H9 (cell line): ENCODE measurements around the gene ACOX3. TPM values are rescaled to one million over a fixed set of nuclear protein-coding genes. Genes with fewer than 3 reads are reported as not detected.
A peak's percentile ranks its signal among the peaks of the same experiment; 100 is the strongest.

ENCODE experiments used
- DNase-seq: peaks from one replicate; pipeline ENCODE4 v3.0.0-alpha.2; 2017
- H2AFZ ChIP-seq: one replicate; pipeline ENCODE4 v1.6.1; 2013; ENCODE audit warnings: mild to moderate bottlenecking, low read length, control low read depth, moderate library complexity
- H2AK5ac ChIP-seq: 2 replicates; pipeline ENCODE4 v1.6.1; 2013; ENCODE audit warnings: low read length, control low read depth, mixed read lengths; ENCODE audit not compliant: insufficient read length
- H2BK120ac ChIP-seq: one replicate; pipeline ENCODE4 v1.6.1; 2013; ENCODE audit warnings: low read depth, mild to moderate bottlenecking, low read length, control low read depth, inconsistent platforms; ENCODE audit not compliant: poor library complexity, severe bottlenecking
- H2BK12ac ChIP-seq: 2 replicates; pipeline ENCODE4 v1.6.1; 2013; ENCODE audit warnings: low read length, control low read depth, mixed read lengths, low read depth; ENCODE audit not compliant: insufficient read length
- H2BK15ac ChIP-seq: 2 replicates; pipeline ENCODE4 v1.6.1; 2013; ENCODE audit warnings: low read depth, low read length, control low read depth
- H2BK20ac ChIP-seq: one replicate; pipeline ENCODE4 v1.6.1; 2013; ENCODE audit warnings: low read depth, mild to moderate bottlenecking, low read length, control low read depth, inconsistent platforms; ENCODE audit not compliant: poor library complexity, severe bottlenecking
- H2BK5ac ChIP-seq: 2 replicates; pipeline ENCODE4 v1.6.1; 2013; ENCODE audit warnings: low read length, control low read depth, mixed read lengths; ENCODE audit not compliant: insufficient read length
- H3K14ac ChIP-seq: 2 replicates; pipeline ENCODE4 v1.6.1; 2013; ENCODE audit warnings: low read length, control low read depth; ENCODE audit not compliant: insufficient read depth
- H3K18ac ChIP-seq: 2 replicates; pipeline ENCODE4 v1.6.1; 2013; ENCODE audit warnings: low read depth, mild to moderate bottlenecking, mixed read lengths, low read length, control low read depth; ENCODE audit not compliant: insufficient read length
- H3K23ac ChIP-seq: 2 replicates; pipeline ENCODE4 v1.6.1; 2013; ENCODE audit warnings: low read length, control low read depth, mixed read lengths, low read depth; ENCODE audit not compliant: insufficient read length
- H3K23me2 ChIP-seq: 2 replicates; pipeline ENCODE4 v1.6.1; 2013; ENCODE audit warnings: low read depth, mild to moderate bottlenecking, mixed read lengths, low read length, control low read depth; ENCODE audit not compliant: insufficient read length, poor library complexity, severe bottlenecking
- H3K27ac ChIP-seq: 2 replicates; pipeline ENCODE4 v1.5.1; 2013; ENCODE audit warnings: low read length, control low read depth, mixed read lengths, low read depth; ENCODE audit not compliant: insufficient read length
- H3K27me3 ChIP-seq: 2 replicates; pipeline ENCODE4 v1.6.1; 2013; ENCODE audit warnings: low read length, control low read depth, inconsistent platforms; ENCODE audit not compliant: insufficient read depth
- H3K4ac ChIP-seq: 2 replicates; pipeline ENCODE4 v1.6.1; 2013; ENCODE audit warnings: low read depth, mild to moderate bottlenecking, control low read depth, inconsistent platforms, low read length, moderate library complexity
- H3K4me1 ChIP-seq: 2 replicates; pipeline ENCODE4 v1.6.1; 2013; ENCODE audit warnings: low read length, control low read depth, inconsistent platforms; ENCODE audit not compliant: insufficient read depth
- H3K4me2 ChIP-seq: 2 replicates; pipeline ENCODE4 v1.6.1; 2013; ENCODE audit warnings: low read length, control low read depth, mixed read lengths; ENCODE audit not compliant: insufficient read length, insufficient read depth
- H3K56ac ChIP-seq: 2 replicates; pipeline ENCODE4 v1.6.1; 2013; ENCODE audit warnings: low read depth, mild to moderate bottlenecking, mixed read lengths, low read length, control low read depth; ENCODE audit not compliant: insufficient read length
- H3K79me1 ChIP-seq: 2 replicates; pipeline ENCODE4 v1.6.1; 2013; ENCODE audit warnings: low read depth, mild to moderate bottlenecking, moderate library complexity, low read length, control low read depth, inconsistent platforms; ENCODE audit not compliant: insufficient read depth, poor library complexity, severe bottlenecking
- H3K79me2 ChIP-seq: 2 replicates; pipeline ENCODE4 v1.6.1; 2013; ENCODE audit warnings: low read length, control low read depth, inconsistent platforms; ENCODE audit not compliant: insufficient read depth
- H3K9ac ChIP-seq: 2 replicates; pipeline ENCODE4 v1.6.1; 2013; ENCODE audit warnings: low read length, control low read depth, mixed read lengths; ENCODE audit not compliant: insufficient read length; ENCODE audit errors: extremely low read depth
- H3K9me3 ChIP-seq: one replicate; pipeline ENCODE4 v1.6.1; 2013; ENCODE audit warnings: low read depth, low read length, inconsistent platforms; ENCODE audit not compliant: control insufficient read depth
- H3T11ph ChIP-seq: one replicate; pipeline ENCODE4 v1.6.1; 2013; ENCODE audit warnings: mild to moderate bottlenecking, low read length, control low read depth, inconsistent platforms
- H4K20me1 ChIP-seq: one replicate; pipeline ENCODE4 v1.6.1; 2013; ENCODE audit not compliant: control insufficient read depth, insufficient read length, insufficient read depth
- H4K5ac ChIP-seq: 2 replicates; pipeline ENCODE4 v1.6.1; 2013; ENCODE audit warnings: low read depth, mild to moderate bottlenecking, mixed read lengths, low read length, control low read depth; ENCODE audit not compliant: insufficient read length
- H4K8ac ChIP-seq: replicated peaks from 2 replicates; pipeline ENCODE4 v1.6.1; 2013; ENCODE audit warnings: low read length, control low read depth, mixed read lengths, low read depth; ENCODE audit not compliant: insufficient read length
- H4K91ac ChIP-seq: 2 replicates; pipeline ENCODE4 v1.6.1; 2013; ENCODE audit warnings: low read depth, mild to moderate bottlenecking, moderate library complexity, mixed read lengths, low read length, control low read depth; ENCODE audit not compliant: insufficient read length
- H3K27ac Mint-ChIP-seq, 3 experiments: 2 replicates in 2 of 3; 3 replicates in 1 of 3; pipeline ENCODE4 v1.8.0; 2020 to 2021; ENCODE audit warnings: mixed read lengths in 3 of 3, mild to moderate bottlenecking in 1 of 3, moderate library complexity in 1 of 3
- H3K27me3 Mint-ChIP-seq: 2 replicates; pipeline ENCODE4 v1.8.0; 2021; ENCODE audit warnings: low read depth, mild to moderate bottlenecking, moderate library complexity, mixed read lengths
- H3K36me3 Mint-ChIP-seq, 3 experiments: 2 replicates in 2 of 3; 3 replicates in 1 of 3; pipeline ENCODE4 v1.8.0; 2020 to 2021; ENCODE audit warnings: low read depth in 3 of 3, mixed read lengths in 3 of 3; ENCODE audit not compliant: insufficient read depth in 1 of 3
- H3K4me1 Mint-ChIP-seq, 2 experiments: 2 replicates each; pipeline ENCODE4 v1.8.0; 2020; ENCODE audit warnings: mixed read lengths in 2 of 2
- H3K4me3 Mint-ChIP-seq, 2 experiments: 2 replicates in 1 of 2; 3 replicates in 1 of 2; pipeline ENCODE4 v1.8.0; 2020 to 2021; ENCODE audit warnings: mild to moderate bottlenecking in 2 of 2, mixed read lengths in 2 of 2, moderate library complexity in 1 of 2
- H3K9me3 Mint-ChIP-seq, 2 experiments: 2 replicates in 1 of 2; 3 replicates in 1 of 2; pipeline ENCODE4 v1.8.0; 2020; ENCODE audit warnings: mild to moderate bottlenecking in 2 of 2, mixed read lengths in 2 of 2, moderate library complexity in 1 of 2
- WGBS: extraction: QIAGEN DNeasy Blood & Tissue Kit; methylation state at CpG from one replicate; pipeline ENCODE4 v1.1.7; 2013; ENCODE audit warnings: missing lambda C conversion rate, low lambda C conversion rate, mixed read lengths; ENCODE audit not compliant: insufficient read length; ENCODE audit errors: extremely low coverage; 5-methylcytosine and 5-hydroxymethylcytosine counted together
- total RNA-seq: library from RNA; stranded (reverse); gene quantifications from 2 replicates; pipeline ENCODE4 v1.2.1, GENCODE V29; 2021
- TF ChIP-seq, protein P1 (sequence below): fragments of 200-600 bp; sonication (generic); conservative IDR thresholded peaks from 3 replicates; pipeline ENCODE4 v1.8.0; 2021; ENCODE audit warnings: antibody characterized with exemption, mild to moderate bottlenecking

ACOX3 gene
- total RNA-seq, 1 experiment from 2014 or later = 13.8 TPM

GRCh38 chr4:8463811-8464210 lies 23.3 kb upstream of the ACOX3 start:
- TF ChIP-seq, protein P1, sequence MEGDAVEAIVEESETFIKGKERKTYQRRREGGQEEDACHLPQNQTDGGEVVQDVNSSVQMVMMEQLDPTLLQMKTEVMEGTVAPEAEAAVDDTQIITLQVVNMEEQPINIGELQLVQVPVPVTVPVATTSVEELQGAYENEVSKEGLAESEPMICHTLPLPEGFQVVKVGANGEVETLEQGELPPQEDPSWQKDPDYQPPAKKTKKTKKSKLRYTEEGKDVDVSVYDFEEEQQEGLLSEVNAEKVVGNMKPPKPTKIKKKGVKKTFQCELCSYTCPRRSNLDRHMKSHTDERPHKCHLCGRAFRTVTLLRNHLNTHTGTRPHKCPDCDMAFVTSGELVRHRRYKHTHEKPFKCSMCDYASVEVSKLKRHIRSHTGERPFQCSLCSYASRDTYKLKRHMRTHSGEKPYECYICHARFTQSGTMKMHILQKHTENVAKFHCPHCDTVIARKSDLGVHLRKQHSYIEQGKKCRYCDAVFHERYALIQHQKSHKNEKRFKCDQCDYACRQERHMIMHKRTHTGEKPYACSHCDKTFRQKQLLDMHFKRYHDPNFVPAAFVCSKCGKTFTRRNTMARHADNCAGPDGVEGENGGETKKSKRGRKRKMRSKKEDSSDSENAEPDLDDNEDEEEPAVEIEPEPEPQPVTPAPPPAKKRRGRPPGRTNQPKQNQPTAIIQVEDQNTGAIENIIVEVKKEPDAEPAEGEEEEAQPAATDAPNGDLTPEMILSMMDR = no peak
- Histone ChIP-seq H3K79me1 (no peaks in the 10 kb centered on the region), H3K27ac (no peak overlapping the region), H2BK12ac (no peak overlapping the region), H3K4ac (no peak overlapping the region), H3K56ac (no peak overlapping the region), H3K9ac (no peak overlapping the region), H2BK120ac (no peak overlapping the region), H2BK15ac (no peak overlapping the region), H4K8ac (no peak overlapping the region), H2AK5ac (no peak overlapping the region), H4K91ac (no peak overlapping the region), H3K23ac (no peak overlapping the region), H3K27me3 (no peaks in the 10 kb centered on the region), H3K18ac (no peak overlapping the region), H3K14ac (no peak overlapping the region), H3T11ph (no peak overlapping the region), H3K4me2 (no peak overlapping the region), H2BK5ac (no peak overlapping the region), H3K4me1 (no peaks in the 10 kb centered on the region), H4K5ac (no peak overlapping the region), H3K79me2 (no peaks in the 10 kb centered on the region), H3K9me3 (no peaks in the 10 kb centered on the region), H2BK20ac (no peak overlapping the region), H3K23me2 (no peaks in the 10 kb centered on the region), H2AFZ (no peak overlapping the region), H4K20me1 (no peaks in the 10 kb centered on the region)
- no peaks in the 10 kb centered on the region for H3K27me3 Mint-ChIP-seq
- whole genome bisulfite sequencing = no CpG with 5 or more reads among the region's 9 CpGs
- H3K27ac Mint-ChIP-seq = peak overlapping the region in 1 of 3 experiments; percentile 85; a peak in 2 of 7 replicates
- no peak for DNase-seq
- no peaks in the 10 kb centered on the region for H3K9me3 Mint-ChIP-seq
- peaks cover 11 to 65% (median 28%) of the 10 kb centered on the region in 3 experiments; a peak in 6 of 7 replicates for H3K36me3 Mint-ChIP-seq
- peaks cover 6 to 12% of the 10 kb centered on the region in 2 experiments for H3K4me1 Mint-ChIP-seq
- H3K4me3 Mint-ChIP-seq = no peak overlapping the region
